Epithelial cell of esophagus (primary cell): ENCODE data around the gene ZNF280A.
"Not testable (repeated sequence)": the region's sequence is repeated elsewhere in the genome, so short reads cannot be mapped to it uniquely, and the experiment has no call there.

Experiments
- DNase-seq: peaks from one replicate; pipeline ENCODE4 v3.0.0; 2010; ENCODE audit warnings: low read depth
- H3K4me3 ChIP-seq: 2 replicates; pipeline ENCODE4 v1.5.1; 2011; ENCODE audit warnings: mild to moderate bottlenecking, low read length, control low read depth
- CTCF ChIP-seq: IDR thresholded peaks from 2 replicates; pipeline ENCODE4 v1.5.1; 2011; ENCODE audit warnings: low read depth, mild to moderate bottlenecking, low read length, control low read depth, inconsistent platforms; ENCODE audit not compliant: insufficient read depth; ENCODE audit errors: missing control alignments

The ZNF280A gene

GRCh38 chr22:22508274-22509176 is 11.5 kb downstream of the ZNF280A start, which contains the start of gene ZNF280B:
TSS of gene ZNF280B (minus strand) at chr22:22508742. CDS start at chr22:22489398, 19,344 bp downstream.
- TF ChIP-seq CTCF, result peak; percentile 63
- peak within 1 kb of the TSS; percentile 60 for H3K4me3 ChIP-seq
- peak; percentile 71 for DNase-seq

GRCh38 chr22:22507743-22508273 is 12.3 kb downstream of the ZNF280A start:
- peak overlapping the region; percentile 60 for H3K4me3 ChIP-seq
- no peak for DNase-seq
- TF ChIP-seq CTCF, result no peak

GRCh38 chr22:22506736-22507135 is 13.3 kb downstream of the ZNF280A start:
- no peak for TF ChIP-seq CTCF
- H3K4me3 ChIP-seq, result no peak overlapping the region
- DNase-seq, result no peak

- H3K4me3 ChIP-seq, result no peak overlapping the region
- no peak for DNase-seq
- TF ChIP-seq CTCF, result no peak
Measured at GRCh38 chr22:22498267-22498666, 21.8 kb downstream of the ZNF280A start.

- not testable (repeated sequence) for H3K4me3 ChIP-seq, DNase-seq
Measured at GRCh38 chr22:22491589-22491988, 28.5 kb downstream of the ZNF280A start.

GRCh38 chr22:22488736-22489135 is 31.3 kb downstream of the ZNF280A start:
- no peak for TF ChIP-seq CTCF
- H3K4me3 ChIP-seq, result no peak overlapping the region
- no peak for DNase-seq

GRCh38 chr22:22487869-22488597 is 32.0 kb downstream of the ZNF280A start:
- H3K4me3 ChIP-seq, result no peak overlapping the region
- no peak for DNase-seq
- TF ChIP-seq CTCF, result no peak
